GM12891 (cell line): ENCODE data around the gene OR1D5.

Experiments
- POLR2A ChIP-seq: IDR thresholded peaks from 2 replicates; pipeline ENCODE4 v1.6.1; 2011; ENCODE audit warnings: low read depth, low read length, control low read depth
- POLR2AphosphoS5 ChIP-seq: IDR thresholded peaks from 2 replicates; pipeline ENCODE4 v1.6.1; 2011; ENCODE audit warnings: low read depth, low read length, control low read depth
- TAF1 ChIP-seq: IDR thresholded peaks from 2 replicates; pipeline ENCODE4 v1.6.1; 2011; ENCODE audit warnings: low read depth, low read length, control low read depth

DNA sequence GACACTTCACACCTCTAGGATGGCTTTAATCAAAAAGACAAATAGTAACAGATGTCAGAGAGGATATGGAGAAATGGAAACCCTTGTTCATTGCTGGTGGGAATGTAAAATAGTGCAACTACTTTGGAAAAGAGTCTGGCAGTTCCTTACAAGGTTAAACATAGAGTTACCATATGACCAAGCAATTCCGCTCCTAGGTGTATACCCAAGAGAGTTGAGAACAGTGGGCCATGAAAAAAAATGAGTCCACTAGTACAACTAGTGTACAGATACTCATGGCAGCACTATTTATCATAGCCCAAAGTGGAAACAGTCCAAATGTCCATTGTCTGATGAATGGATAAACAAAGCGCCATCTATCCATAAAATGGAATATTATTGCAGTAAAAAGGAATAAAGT lies 39.1 kb downstream of the OR1D5 start:
- no peak for TF ChIP-seq POLR2AphosphoS5
- no peak for TF ChIP-seq TAF1
- TF ChIP-seq POLR2A, result no peak
